Measurements from ENCODE around the gene SMAD2.

- TF ChIP-seq CTCF (IDR thresholded peaks at IDR 0.05; ENCODE audit: low read length) = no peak
- TF ChIP-seq EZH2 (IDR thresholded peaks at IDR 0.05; ENCODE audit: borderline replicate concordance, low read length) = no peak
Measured at GRCh38 chr18:47847635-47848034, 82.8 kb downstream of the SMAD2 start.
